ENCODE results near the gene GNS. TPM values are rescaled to one million over a fixed set of nuclear protein-coding genes. Genes with fewer than 3 reads are reported as not detected.
"Not testable (repeated sequence)": the region's sequence is repeated elsewhere in the genome, so short reads cannot be mapped to it uniquely, and the experiment has no call there.

Gene GNS
- total RNA-seq, 1 experiment from 2014 or later = 62.5 TPM

DNA sequence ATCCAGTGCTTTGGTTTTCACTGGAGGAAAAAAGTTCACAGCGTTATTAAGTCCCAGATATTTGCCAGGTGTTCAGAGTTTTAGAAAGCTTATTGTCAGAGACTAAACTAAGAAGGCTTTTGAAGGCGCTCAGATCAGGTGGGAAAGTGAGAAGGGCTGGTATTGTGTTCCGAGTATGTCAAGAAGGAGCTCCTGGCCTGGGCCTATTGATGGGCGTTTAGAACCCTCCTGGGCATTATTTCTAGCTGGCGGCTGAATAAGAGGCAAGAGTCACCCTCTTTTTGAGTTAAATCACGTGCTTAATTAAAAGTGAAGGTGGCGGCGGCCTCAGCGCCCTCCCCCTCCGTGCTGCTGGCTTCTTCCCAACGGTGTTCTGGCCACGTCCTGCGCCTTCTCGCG lies 20.9 kb upstream of the GNS start:
- no peak for DNase-seq (ENCODE audit: low read depth)

DNA sequence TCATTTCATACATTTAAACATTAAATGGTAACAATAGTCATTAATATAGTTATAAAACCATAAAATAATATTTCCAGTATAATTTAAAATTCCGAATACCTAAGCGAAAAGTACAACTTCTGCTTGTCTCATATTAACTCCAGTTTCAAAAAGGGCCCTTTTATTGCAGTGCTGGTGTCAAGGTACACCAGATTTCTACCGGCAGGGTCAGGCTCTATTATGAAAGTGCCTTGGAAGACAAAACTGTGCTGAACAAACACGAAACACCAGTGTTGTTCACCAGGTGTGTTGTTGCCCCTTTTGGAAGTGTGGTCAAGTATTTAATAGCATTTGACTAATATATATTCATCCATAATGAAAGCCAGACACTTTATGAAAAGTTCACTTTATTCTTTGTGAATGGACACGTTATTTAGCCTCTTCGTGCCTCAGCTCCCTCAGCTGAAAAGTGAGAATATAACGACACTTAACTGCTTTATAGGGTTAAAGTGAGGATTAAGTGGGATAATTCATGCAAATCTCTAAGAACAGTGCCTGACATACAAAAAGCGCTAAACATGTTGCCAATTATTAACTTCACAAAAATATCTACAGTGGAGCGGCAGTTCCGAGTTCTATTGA lies 20.3 kb upstream of the GNS start:
- DNase-seq (ENCODE audit: low read depth) = no peak

DNA sequence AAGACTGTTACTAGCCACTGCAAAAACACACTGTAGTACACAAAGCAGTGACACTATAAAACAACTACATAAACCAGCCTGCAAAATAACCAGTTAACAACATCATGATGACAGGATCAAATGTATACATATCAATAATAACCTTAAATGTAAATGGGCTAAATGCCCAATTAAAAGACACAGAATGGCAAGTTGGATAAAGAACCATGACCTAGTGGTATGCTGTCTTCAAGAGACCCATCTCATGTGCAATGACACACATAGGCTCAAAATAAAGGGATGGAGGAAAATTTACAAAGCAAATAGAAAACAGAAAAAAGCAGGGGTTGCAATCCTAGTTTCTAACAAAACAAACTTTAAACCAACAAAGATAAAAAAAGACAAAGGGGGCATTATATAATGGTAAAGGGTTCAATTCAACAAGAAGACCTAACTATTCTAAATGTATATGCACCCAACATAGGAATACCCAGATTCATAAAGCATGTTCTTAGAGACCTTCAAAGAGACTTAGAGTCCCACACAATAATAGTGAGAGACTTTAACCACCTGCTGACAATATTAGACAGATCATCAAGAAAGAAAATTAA lies 16.0 kb upstream of the GNS start:
- not testable (repeated sequence) for DNase-seq (ENCODE audit: low read depth)

DNA sequence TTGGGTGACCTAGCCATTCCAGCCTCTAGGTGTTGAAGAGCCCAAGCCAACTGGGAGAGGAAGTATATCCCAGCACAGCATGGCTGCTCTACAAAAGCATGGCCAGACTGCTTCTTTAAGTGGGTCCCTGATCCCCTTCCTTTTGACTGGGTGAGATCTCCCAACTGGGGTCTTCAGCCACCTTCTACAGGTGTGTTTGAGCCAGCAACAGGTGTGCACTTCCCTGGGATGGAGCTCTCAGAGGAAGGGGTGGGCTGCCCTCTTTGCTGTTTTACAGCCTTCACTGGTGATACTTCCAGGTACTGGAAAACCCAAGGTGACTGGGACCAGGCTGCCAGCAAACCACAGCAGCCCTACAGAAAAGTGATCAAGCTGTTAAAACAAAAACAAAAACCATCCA lies 14.2 kb upstream of the GNS start:
- DNase-seq (ENCODE audit: low read depth) = no peak

DNA sequence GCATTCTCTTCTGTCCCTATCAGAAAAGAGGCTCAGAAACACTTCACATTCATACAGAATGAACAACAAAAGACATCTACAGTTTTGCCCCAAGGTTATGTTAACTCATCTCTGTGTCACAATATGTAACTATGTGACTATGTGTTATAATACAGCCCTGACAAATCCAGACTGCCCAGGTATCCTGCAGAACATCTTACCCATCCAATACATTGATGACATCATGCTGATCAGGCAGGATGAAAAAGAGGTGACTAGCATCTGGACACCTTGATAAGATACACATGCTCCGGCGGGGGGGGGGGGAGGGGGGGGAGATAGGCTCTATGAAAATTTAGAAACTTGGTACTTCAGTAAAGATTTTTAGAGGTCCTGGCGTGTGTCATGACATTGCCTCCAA lies 8.3 kb upstream of the GNS start:
- DNase-seq (ENCODE audit: low read depth) = no peak

DNA sequence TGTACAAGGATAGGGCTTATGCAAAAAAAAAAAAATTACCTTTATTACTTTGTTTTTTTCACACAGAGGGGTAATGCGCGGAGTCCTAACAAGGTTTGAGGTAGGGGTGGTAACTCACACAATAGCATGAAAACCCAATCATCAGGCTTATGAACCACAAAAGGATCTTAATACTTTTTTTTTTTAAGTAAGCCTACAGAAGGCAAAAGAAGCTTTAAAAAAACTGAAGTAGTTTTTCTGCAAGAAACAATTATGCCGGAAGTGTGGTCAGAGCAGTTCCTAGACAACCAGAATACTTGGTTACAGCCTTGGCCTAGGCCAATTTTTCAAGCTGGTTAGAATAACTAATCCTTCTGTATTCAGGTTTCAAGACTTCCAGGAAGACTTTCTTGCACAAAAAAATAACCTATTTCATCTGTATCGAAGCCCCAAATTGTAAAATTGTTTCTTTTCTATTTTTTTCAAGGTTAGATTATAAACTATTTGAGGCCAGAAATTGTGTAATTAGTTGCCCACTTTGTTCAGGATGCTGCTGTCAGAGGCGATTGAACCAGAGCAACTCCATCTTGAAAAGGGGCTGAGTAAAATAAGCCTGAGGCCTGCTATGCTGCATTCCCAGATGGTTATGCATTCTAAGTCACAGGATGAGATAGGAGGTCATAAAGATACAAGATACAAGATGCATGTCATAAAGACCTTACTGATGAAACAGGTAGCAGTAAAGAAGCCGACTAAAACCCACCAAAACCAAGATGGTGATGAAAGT lies 1.8 kb upstream of the GNS start:
- no peak for DNase-seq (ENCODE audit: low read depth)

DNA sequence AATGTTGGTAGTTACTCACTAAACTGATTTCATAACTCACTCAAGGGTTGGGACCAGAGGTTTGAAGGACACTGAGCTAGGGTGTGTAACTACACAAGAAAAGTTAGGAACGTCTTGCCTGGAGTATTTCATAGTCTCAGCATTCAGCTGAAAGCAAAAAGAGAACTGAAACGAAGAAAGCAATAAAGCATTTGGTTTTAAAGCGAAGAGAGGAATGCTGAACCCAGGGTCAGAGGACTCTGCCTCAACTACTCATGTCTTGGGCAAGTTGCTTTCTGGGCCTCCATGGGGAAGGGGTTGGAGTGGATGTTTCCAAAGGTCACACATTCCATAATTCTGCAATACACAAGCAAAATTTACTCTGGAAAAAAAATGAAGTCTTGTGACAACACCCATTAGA lies 1.4 kb downstream of the GNS start:
- DNase-seq (ENCODE audit: low read depth) = no peak

DNA sequence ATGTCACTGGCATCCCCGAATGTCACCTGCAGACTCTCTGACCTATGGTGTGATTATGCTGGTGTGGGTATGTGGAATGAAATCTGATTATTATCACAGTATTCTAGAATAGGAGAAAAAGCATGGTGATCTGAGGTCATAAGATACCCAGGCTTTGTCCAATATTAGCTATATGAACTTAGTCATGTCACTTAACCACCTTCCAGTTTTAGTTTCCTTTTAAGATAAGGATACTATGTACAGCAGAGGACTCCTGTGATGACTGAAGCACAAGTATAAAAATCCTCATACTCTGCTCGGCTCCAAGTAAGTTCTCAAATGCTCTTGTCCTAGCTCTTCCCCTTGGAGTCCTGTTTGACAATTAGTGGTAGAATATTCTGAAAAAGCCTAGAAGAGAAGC lies 2.8 kb downstream of the GNS start:
- DNase-seq (ENCODE audit: low read depth) = no peak

DNA sequence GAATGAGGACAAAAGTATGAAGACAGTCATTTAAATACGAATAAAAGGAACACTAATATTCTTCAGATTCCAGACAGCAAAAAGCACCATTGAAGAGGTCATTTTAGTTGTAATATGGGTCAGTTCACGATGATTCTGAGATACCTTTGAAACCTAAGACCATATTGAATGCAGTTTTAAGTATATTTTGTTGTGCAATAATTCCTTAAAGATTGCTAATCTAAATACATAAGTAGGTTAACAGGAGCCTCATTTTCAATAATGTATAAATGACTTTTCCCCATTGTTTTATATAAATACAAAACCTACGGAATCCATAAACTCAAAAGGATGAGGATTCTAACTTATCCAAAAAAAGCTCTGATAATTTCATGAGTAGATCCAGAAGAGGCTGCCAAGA lies 5.8 kb downstream of the GNS start:
- no peak for DNase-seq (ENCODE audit: low read depth)

DNA sequence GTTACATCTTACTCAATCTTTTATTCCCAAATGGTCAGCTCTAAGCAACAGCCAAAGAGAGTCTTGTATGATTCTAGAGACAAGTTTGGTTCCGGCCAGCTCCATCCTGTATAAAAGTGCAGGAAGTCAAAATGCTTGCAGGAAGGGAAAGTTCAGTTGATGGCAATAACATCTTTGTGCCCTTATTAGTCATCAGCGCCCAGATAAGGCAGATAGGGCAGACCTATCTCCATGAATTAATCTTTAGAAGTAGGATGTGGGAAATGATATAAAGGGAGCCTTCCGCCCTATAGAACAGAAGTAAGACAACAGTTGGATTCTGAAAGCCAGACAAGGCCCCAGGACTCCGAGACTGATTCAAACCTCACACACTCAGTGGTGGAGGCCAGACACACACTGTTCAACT lies 6.4 kb downstream of the GNS start:
- DNase-seq (ENCODE audit: low read depth) = no peak

DNA sequence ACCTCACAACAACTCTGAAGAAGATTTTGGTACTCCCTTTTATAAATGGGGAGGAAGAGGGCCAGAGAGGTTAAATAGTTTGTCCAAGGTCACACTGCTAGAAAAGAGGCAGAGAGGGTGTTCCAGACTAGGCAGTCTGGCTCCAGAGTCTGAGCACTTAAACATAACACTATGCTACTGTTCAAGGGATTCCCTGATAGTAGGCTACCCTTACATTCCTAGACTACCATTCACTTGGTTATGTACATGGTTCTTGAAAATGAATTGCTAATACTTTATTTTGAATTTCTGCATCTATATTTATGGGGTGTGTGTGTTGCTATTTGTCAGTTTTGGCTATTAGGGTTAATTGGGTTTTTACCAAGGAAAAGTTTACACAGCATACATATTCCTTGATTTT lies 7.2 kb downstream of the GNS start:
- DNase-seq (ENCODE audit: low read depth) = no peak

DNA sequence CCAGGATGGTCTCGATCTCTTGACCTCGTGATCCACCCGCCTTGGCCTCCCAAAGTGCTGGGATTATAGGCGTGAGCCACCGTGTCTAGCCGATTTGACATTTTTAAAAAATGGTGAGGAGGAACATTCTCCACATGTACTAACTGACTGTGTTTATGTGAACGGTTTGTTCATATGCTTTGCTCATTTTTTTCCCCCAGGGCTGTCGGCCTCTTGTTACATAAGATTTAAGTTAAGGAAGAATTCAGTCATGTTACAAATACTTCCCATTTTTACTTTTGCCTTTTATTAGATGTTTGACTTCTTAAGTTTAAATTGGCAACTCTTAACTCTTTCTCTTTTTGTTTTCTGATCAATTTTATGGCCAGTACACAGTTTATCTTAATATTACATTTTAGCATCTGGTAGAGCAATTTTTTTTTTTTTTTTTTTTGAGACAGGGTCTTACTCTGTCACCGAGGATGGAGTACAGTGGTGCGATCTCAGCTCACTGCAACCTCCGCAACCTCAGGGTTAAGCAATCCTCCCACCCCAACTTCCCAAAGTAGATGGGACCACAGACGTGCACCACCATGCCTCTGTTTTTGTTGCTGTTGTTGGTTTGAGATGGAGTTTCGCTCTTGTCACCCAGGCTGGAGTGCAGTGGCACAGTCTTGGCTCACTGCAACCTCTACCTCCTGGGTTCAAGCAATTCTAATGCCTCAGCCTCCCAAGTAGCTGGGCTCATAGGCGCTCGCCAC lies 9.6 kb downstream of the GNS start:
- DNase-seq (ENCODE audit: low read depth) = no peak

DNA sequence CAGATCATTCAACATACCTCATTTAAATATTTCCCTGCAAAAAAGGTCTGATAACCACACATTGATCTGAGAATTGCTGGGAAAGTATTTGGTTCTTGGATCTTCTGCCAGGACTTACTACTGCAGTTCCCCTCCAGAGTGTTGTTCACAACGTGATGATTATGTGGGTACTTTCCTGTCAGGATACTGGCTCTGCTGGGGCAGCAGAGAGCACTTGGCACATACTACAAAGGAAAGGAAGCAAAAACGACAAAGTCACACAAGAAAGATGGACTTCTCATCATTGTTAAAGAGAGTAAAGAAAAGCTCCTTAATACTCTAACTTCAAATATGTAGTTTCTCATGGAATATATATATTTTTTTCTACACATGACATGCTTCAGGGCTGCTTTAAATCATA lies 11.5 kb downstream of the GNS start:
- DNase-seq (ENCODE audit: low read depth) = no peak

DNA sequence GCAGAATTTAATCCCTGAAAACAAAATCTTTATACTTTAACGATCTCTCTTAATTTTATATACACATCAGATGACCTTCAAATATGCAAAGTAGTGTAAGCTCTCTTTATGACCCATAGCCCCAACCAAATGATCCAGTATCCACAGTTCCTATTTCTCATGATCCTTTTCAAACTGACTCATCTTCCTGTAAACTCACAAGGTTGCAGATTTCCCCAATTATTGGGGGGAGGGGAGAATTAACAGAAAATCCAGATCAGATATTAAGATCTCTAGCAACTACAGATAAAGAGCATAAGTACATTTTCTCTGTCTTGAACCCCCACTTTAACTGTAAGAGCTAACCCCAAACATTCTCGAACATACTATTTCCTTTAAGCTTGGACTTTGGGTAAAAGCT lies 12.5 kb downstream of the GNS start:
- peak; percentile 14 for DNase-seq (ENCODE audit: low read depth)

DNA sequence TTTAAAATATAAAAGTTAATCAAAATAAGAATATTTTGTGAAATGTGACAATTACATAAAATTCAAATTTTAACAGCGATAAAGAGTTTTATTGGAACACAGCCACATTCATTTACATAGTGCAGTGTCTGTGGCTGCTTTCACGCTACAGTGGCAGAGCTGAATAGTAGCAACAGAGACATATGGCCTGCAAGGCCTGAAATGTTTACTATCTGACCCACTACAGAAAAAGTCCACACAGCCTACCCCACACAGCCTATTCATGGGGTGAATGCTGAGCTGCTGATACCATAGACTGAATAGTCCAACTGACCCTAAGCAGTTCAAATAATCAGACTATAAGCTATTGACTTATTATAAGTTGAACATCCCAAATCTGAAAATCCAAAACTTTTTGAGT lies 13.2 kb downstream of the GNS start:
- DNase-seq (ENCODE audit: low read depth) = no peak

DNA sequence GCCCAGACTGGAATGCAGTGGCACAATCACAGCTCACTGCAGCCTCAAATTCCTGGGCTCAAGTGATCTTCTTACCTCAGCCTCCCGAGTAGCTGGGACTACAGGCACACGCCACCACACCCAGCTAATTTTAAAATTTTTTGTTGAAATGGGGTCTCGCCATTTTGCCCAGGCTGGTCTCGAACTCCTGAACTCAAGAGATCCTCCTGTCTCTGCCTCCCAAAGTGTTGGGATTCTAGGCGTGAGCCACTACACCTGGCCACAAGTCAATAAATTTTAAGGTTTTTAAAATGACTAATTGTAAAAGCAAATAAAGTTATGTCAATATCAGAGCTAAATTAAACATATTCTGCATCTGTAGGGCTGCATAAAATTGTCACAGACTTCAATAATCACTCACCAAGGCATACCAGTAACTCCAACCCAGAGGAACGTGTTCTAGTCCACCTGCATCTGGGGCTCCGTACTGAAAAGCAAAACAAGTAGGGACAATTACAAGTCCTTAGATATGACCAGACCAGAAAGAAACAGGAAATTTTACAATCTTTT lies 13.9 kb downstream of the GNS start:
- no peak for DNase-seq (ENCODE audit: low read depth)

DNA sequence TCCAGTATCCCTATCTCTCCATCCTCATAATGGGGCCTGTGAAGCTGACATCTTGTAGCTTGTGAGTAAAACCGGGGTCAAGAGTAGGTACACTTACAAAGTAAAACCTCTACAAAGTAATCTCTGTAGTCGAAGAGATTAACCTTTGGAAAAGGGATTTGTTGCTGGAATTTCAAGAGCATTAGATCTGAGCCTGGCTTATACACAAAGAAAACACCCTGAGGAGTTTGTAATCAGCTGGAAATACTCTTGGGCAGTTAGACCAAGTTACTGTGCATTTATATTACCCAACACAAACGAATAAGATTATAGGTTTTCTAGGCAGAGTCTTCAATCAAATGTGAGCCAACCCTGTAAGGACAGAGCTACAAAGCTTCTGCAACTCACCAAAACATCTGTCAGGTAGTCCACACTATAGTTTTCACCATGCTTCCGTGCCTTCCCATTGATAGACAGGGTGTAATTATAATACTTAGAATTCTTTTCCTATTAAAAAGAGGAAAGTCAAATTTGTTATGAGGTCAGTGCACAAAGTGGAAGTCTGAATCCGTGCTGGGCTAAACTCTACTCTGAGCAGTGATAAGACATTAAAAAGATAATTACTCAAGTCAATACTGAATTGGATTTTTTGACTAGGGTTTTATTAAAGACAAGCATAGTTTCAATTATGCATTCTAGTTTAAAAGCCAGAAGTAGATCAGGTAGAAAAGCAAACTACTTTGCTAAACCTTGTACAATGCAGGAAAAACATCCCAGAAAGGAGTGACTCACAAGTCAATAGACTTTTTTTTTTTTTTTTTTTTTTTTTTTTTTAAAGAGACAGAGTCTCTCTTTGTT lies 14.6 kb downstream of the GNS start:
- peak; percentile 10 for DNase-seq (ENCODE audit: low read depth)

DNA sequence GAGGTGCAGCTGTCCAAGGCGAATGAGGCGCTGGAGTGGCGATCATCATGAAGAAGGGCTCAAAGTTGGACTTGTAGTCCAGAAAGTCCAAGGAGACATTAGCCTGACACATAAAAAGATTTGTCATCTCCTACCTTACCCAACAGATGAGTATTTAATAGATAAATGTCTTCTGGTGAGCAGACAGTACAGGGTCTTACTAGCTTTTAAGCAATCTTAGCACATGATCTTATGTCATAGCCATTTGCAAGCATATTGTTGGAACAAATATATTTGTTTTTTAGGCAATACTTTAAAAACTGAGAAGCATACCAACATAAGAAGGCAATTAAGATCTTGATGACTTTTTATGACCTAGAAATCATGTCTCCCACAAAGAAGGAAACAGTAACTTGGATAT lies 16.0 kb downstream of the GNS start:
- no peak for DNase-seq (ENCODE audit: low read depth)

DNA sequence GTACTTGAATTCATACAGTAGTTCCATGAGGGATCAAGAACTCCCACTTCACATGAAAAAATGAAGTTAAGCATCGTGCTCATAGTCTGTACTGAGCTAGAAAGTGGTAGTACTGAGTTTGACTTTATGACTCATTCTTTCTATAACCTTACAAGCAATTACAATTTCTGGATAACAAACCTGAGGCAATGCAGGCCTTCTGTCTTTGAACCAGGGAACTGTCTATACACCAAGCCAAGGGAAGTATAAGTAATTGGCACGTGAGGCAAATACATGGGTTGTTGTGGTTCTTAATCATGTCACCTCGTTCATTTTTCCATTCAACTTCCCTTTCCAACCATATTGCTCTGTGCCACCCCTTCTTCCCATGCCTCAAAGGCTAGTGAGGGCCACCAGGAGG lies 16.8 kb downstream of the GNS start:
- DNase-seq (ENCODE audit: low read depth) = no peak

DNA sequence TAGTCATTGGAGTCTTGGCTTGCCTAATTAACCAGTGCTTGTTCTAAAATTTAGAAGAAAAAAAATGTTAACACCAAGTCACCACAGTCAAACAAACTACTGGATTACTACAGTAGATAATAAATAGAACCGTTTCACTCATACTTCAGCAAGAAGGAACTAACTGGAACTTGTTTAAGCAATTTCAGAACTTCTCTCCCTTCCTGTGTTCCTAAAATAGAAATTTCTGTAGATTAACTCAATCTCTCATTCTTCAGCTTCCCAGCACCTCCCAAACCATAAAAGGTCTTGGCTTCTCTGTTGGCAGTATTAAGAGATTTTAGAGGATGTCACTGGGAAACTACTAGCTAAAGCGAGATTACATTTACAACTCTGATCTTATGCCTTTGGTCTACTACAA lies 18.6 kb downstream of the GNS start:
- DNase-seq (ENCODE audit: low read depth) = no peak

DNA sequence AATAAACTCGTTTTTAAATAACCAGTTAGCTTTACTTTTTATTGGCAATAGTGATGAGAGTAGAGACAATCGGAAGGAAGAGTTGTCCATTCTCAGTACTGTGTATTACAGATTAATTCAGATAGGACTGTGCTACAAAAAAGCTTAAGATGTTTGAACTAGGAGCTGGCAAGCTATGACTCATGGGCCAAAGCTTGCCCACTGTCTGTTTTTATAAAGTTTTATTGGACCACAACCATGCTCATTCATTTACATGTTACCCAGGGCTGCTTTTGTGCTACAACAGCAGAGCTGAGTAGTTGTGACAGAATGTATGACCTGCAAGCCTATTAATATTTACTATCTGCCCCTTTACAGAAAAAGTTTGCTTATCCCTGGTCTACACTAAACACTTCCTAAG lies 19.4 kb downstream of the GNS start:
- DNase-seq (ENCODE audit: low read depth) = peak; percentile 24

DNA sequence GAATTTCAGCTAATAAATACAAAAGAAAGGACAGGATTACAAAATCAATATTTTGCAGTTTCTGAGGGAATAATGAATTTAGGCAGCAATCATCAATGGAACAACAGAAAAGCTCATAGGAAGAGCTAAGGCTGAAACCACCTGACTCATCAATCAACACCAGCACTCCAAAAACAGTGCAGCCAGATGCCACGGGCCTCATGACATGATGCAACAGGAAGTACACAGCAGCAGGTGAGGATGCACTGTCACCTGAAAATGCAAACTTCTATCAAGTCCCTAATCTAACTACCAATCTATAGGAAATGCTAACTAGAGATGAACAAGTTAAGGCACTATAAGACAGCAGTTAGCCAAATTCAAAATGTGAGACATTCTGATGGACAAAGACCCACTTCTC lies 21.7 kb downstream of the GNS start:
- no peak for DNase-seq (ENCODE audit: low read depth)

Measured in RPMI7951 (cell line).